Stimulated activated naive CD8-positive, alpha-beta T cell treated with anti-CD3 and anti-CD28 coated beads, Interleukin-15, Interleukin-2, amounts not matched to agents 100 ng/mL and 50 ng/mL, for 24 hours (primary cell): ENCODE results near the gene PTGDR2.
A peak's percentile ranks its signal among the peaks of the same experiment; 100 is the strongest.

Experiments
- H3K27ac Mint-ChIP-seq: one replicate; pipeline ENCODE4 v1.8.0; 2021; ENCODE audit warnings: mild to moderate bottlenecking, mixed read lengths
- H3K27me3 Mint-ChIP-seq: one replicate; pipeline ENCODE4 v1.8.0; 2021; ENCODE audit warnings: mixed read lengths
- H3K36me3 Mint-ChIP-seq: one replicate; pipeline ENCODE4 v1.8.0; 2021; ENCODE audit warnings: low read depth, mixed read lengths
- H3K4me1 Mint-ChIP-seq: one replicate; pipeline ENCODE4 v1.8.0; 2021; ENCODE audit warnings: low read depth, mixed read lengths
- H3K4me3 Mint-ChIP-seq: one replicate; pipeline ENCODE4 v1.8.0; 2021; ENCODE audit warnings: mild to moderate bottlenecking, mixed read lengths
- H3K9me3 Mint-ChIP-seq: one replicate; pipeline ENCODE4 v1.8.0; 2021; ENCODE audit warnings: mixed read lengths

The PTGDR2 gene

DNA sequence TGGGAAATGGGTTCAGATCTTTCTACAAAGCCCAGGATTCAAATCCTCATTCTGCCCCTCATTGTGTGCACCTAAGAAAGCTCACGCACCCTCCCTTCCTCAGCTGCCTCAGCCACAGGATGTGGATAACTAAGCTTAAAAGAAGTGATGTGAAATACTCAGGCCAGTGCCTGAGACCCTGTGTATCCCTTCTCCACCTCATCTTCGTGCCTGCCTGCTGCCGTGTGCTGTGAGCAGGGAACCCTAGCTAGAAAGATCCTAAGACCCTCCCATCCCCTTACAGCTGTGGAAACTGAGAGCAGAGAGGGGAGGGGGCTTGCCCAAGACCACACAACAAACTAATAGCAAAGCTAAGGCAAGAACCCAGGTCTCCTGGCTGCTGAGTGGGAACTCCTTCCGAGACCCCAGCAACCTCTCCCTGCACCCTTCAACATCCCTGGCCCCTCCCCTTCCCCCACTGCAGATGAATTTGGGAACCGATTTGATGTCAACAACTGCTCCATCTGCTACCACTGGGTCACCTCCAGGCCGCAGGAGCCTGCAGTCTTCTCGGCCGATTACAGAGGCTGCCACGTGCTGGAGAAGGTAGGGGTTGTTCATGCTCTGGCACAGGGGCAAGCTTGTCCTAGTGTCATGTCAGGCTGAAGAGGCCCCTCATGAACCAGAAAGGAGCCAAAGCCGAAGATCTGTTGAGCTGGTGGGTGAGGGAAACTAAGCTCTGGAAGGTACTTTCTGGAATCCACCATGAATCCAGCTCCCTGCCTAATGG is 13.1 kb upstream of the PTGDR2 start:
- Mint-ChIP-seq H3K27ac (no peak overlapping the region), H3K9me3 (no peaks in the 10 kb centered on the region), H3K4me3 (no peak overlapping the region), H3K27me3 (no peaks in the 10 kb centered on the region), H3K36me3 (no peaks in the 10 kb centered on the region), H3K4me1 (peaks cover 30% of the 10 kb centered on the region)

DNA sequence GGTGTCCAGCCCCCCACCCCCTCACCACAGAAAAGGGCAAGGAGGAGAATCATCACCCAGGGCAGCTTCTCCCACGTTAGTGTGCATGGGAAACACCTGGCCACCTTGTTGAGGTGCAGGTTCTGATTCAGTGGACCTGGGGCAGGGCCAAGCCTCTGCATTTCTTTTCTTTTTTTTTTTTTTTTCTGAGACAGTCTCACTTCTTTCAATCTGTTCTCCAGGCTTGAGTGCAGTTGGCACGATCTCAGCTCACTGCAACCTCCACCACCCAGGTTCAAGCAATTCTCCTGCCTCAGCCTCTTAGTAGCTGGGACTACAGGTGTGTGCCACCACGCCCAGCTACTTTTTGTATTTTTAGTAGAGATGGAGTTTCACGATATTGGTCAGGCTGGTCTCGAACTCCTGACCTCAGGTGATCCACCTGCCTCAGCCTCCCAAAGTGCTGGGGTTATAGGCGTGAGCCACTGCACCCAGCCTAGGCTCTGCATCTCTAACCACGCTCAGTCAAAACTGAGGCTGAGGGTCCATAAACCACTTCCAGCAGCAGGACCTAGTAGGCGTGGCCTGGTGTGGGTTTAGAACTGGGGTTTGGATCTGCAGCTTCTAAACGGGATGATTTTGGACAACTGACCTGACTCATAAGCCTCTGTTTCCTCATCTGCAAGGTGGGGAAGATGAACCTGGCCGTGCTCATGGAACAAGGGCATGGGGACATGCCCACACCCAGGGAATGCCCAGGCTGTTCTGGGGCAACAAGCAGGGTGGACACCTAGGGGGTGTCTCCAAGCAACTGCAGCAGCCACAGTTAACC is 12.3 kb upstream of the PTGDR2 start:
- H3K27ac Mint-ChIP-seq = no peak overlapping the region
- H3K9me3 Mint-ChIP-seq = no peaks in the 10 kb centered on the region
- no peaks in the 10 kb centered on the region for H3K36me3 Mint-ChIP-seq
- peaks cover 24% of the 10 kb centered on the region for H3K4me1 Mint-ChIP-seq
- H3K4me3 Mint-ChIP-seq = no peak overlapping the region
- H3K27me3 Mint-ChIP-seq = no peaks in the 10 kb centered on the region

DNA sequence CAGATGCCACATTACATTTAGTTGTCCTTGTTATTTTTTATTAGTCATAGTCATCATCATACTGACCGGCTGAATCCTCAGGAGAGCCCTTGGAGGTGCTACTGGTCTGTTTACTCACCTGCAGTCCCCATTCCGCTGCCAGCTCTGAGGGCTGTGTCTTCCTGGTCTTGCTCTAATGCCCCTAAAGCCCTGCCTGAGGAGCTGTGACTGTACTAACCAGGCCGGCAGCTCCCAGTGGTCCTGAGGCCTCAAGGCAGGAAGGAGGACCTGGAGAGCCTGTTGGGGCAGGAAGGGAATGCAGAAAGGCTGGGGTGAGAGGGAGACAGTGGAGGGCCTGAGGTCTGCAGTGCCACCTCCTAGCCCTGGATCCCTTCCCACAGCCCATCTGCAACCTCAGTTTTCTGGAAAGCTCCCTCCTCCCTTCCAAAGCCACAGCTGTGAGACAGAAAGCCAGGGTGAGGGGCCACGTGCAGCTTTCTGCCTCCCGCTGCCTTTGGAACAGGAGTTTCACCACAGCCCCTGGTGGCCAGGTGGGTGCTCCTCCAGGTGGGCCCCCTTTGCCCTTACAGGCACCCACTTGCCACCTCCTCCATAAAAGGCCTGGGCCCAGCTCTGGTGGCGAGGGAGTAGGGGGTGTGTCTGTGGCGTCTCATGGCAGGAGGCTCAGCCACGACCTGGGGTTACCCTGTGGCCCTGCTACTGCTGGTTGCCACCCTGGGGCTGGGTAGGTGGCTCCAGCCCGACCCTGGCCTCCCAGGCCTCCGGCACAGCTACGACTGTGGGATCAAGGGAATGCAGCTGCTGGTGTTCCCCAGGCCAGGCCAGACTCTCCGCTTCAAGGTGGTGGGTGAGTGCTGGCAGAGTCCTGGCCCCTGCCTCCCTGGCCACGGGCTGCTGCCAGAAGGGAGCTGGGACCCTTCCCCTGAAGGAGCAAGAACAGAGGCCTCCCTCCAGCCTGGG is 11.4 kb upstream of the PTGDR2 start, which contains the start of gene ZP1:
ZP1 (plus strand) TSS at position 632 of the 960 bp plus-strand sequence; CDS start at position 652, 20 bp downstream.
- Mint-ChIP-seq H3K36me3 (no peaks in the 10 kb centered on the region), H3K4me3 (no peak within 1 kb of the TSS), H3K9me3 (no peaks in the 10 kb centered on the region), H3K27ac (no peak within 1 kb of the TSS), H3K4me1 (peaks cover 20% of the 10 kb centered on the region), H3K27me3 (no peaks in the 10 kb centered on the region)

DNA sequence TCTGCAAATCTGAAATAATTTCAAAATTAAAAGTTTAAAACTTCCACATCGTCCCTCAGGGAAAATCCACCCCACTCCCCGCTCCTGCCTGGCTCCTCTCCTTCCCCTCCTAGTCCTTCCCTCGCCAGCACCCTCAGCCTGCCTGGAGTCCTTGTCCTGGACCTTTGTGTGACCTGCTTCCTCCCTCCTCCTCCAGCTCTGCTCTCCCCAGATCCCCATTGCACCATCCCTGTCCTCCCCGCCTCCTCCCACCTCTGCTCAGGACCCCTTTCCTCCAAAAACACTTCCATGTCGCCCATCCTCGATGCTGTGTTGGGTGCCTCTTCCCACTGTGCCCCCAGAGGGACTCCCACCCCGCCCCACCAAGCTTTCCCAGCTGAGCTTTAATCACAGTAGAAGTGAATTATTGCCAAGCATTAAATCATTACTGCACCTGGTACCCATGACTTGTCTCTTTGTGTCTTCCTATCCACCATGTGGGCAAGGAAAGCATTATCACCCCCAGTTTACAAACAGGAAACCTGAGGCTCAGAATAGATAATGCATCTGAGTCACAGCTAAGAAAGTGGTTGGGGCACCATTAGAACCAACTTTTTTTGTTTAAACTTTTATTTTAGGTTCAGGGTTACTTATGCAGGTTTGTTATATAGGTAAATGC is 9.2 kb upstream of the PTGDR2 start:
- H3K27ac Mint-ChIP-seq = no peak overlapping the region
- H3K9me3 Mint-ChIP-seq = no peaks in the 10 kb centered on the region
- H3K4me3 Mint-ChIP-seq = no peak overlapping the region
- no peaks in the 10 kb centered on the region for H3K36me3 Mint-ChIP-seq
- no peaks in the 10 kb centered on the region for H3K27me3 Mint-ChIP-seq
- H3K4me1 Mint-ChIP-seq = peaks cover 6% of the 10 kb centered on the region

DNA sequence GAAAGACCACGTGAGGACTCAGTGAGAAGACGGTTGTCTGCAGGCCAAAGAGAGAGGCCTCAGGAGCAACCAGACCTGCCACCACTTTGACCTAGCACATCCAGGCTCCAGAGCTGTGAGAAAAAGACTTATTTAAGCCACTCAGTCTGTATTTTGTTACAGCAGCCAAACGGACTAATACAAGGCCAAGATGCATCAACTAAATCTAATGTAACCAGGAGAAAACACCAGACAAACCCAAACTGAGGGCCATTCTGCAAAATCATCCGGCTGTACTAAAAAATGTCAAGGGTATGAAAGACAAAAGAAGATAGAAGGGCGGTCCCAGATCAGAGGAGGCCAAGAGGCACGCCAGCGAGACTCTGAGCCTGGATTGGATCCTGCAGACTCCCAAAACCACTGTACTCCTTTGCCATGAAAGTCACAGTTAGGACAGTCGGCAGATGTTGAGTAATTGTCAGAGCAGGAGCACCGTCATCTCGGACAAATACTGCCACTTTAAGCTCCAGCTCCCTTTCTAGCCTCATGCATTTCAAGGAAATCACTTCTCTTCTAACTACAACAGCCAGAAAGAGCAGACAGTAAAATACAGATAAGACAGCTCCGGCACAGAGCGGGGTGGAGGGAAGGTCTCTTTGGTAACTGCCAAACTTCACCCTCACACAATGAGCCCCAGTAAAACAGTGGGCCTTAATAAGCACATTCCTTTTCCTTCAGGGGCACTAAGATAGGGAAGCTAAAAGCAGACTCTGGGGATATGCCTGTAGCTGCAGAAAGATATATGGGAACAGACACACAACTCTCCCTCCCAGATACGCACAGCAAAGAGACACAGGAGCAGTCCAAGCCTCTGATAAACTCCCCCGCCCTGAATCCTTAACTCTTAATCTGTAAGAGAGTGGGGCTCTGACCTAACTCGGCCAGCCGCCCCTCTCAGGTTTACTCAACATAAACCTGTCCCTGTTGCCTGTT is 8.1 kb upstream of the PTGDR2 start:
- no peaks in the 10 kb centered on the region for H3K36me3 Mint-ChIP-seq
- no peaks in the 10 kb centered on the region for H3K9me3 Mint-ChIP-seq
- no peaks in the 10 kb centered on the region for H3K27me3 Mint-ChIP-seq
- H3K4me3 Mint-ChIP-seq = no peak overlapping the region
- peaks cover 11% of the 10 kb centered on the region for H3K4me1 Mint-ChIP-seq
- H3K27ac Mint-ChIP-seq = no peak overlapping the region

DNA sequence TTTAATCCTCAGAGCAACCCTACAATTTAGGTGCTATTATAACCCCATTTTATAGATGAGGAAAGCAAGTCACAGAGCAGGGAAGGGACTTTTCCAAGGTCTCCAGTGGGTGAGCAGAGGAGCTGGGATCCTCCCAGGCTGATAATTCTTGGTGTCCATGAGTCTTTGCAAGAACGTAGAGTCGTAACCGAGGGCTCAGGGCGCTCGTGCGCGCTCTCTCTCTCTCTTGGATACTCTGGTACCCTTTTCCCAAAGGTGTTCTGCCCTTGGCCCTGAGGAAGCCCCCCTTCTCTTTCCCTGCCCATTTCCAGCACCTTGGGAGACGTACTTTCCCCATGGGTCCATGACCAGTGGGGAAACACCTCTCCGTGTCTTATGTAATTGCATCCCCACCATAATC is 6.4 kb upstream of the PTGDR2 start:
- H3K9me3 Mint-ChIP-seq = no peaks in the 10 kb centered on the region
- no peak overlapping the region for H3K27ac Mint-ChIP-seq
- H3K4me1 Mint-ChIP-seq = peaks cover 20% of the 10 kb centered on the region
- H3K27me3 Mint-ChIP-seq = no peaks in the 10 kb centered on the region
- no peak overlapping the region for H3K4me3 Mint-ChIP-seq
- no peaks in the 10 kb centered on the region for H3K36me3 Mint-ChIP-seq

DNA sequence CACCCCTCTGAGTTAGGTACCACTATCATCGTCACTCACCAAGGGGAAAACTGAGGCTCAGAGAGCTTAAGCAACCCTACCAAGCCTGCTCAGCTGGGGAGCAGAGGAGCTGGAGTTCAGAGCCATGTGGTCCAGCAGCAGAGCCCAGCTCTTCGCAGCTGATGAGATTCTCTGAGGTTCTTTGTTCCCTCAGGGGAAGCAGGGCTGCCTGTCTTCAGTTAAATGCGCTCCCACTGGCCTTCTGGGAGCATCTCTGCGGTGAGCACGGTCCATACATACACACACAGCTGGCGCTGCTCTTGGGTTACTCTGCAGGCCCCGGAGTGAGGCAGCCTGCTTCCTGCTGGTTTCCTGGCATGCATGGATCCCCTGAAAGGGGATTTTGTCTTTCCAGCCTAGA is 5.2 kb upstream of the PTGDR2 start:
- H3K4me1 Mint-ChIP-seq = peaks cover 24% of the 10 kb centered on the region
- H3K4me3 Mint-ChIP-seq = no peak overlapping the region
- H3K9me3 Mint-ChIP-seq = no peaks in the 10 kb centered on the region
- H3K27ac Mint-ChIP-seq = no peak overlapping the region
- H3K36me3 Mint-ChIP-seq = no peaks in the 10 kb centered on the region
- no peaks in the 10 kb centered on the region for H3K27me3 Mint-ChIP-seq

DNA sequence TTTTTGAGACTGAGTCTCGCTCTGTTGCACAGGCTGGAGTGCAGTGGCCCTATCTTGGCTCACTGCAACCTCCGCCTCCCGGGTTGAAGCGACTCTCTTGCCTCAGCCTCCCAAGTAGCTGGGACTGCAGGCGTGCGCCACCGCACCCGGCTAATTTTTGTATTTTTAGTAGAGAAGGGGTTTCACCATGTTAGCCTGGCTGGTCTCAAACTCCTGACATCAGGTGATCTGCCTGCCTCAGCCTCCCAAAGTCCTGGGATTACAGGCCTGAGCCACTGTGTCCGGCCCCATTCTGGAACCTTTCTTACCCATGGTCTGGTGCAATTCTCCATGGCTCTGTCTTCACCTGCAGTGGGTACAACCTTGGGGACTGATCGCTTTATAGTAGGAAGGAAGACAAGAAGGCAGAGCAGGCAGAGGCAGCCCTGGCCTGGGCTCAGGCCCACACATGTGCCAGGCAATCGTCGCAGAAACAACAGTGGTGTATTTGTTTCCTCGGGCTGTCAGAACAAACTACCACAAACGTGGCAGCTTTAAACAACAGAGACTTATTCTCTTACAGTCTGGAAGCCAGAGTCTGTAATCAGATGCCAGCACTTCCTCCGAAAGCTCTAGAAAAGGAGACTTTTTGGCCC is 4.0 kb upstream of the PTGDR2 start:
- Mint-ChIP-seq H3K4me1 (peaks cover 24% of the 10 kb centered on the region), H3K27ac (no peak overlapping the region)

DNA sequence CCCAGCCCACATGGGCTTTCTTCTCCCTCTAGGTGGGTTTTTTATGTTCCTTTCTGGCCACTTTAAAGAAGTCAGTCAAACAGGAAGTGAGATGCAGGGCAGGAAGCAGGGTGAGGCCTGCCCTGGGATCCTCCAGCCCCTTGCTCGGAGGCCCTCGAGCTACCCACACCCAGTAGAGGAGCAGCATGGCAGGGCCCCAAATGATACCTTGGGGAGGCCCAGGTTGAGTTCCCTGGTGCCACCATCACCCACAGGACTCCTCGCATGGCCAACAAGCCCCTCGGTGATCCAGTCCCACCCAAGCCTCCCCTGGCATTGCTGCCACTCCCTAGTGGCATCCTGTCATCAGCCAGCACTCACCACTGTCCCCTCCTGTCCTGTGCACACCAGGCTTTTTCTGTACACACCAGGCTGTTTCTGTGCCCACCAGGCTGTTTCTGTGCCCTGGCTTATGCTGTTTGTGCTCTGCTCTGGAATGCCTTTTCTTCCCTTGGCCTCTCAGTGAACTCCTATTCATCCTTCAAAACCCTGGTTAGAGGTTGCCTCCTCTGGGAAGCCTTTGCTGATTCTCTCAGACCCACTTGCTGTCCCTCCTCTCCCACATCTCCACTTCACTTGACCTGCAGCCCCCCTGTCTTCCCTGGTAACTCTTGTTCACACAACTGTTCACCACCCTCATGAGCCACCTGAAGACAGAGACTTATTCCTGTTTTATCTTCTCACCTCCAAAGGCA is 3.1 kb upstream of the PTGDR2 start:
- H3K4me1 Mint-ChIP-seq = peaks cover 24% of the 10 kb centered on the region
- H3K36me3 Mint-ChIP-seq = peaks cover under 1% of the 10 kb centered on the region

More for the DNA sequence above, 4.0 kb upstream of the PTGDR2 start:
- no peaks in the 10 kb centered on the region for H3K9me3 Mint-ChIP-seq
- H3K27me3 Mint-ChIP-seq = no peaks in the 10 kb centered on the region
- H3K4me3 Mint-ChIP-seq = no peak overlapping the region
- no peaks in the 10 kb centered on the region for H3K36me3 Mint-ChIP-seq

DNA sequence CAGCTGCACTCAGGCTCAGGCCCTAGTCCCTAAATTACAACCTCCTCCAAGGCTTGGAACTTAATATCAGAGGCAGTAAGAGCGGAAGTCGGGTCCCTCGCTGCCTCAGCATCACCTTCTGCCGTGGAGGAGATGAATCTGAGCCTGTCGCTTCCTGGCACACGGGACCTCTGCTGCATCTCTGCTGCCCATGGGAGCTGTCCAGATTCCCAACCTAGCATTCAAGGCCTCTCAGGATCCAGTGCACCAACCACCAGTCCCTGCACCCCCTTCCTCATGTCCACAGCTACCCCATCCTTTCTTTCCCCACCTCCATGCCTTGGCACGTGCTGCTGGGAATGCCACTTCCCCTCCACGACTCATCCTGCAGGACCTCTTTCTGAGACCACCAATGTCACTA is 2.5 kb upstream of the PTGDR2 start:
- Mint-ChIP-seq H3K27ac (peak overlapping the region; percentile 28), H3K4me3 (no peak overlapping the region), H3K4me1 (peaks cover 24% of the 10 kb centered on the region), H3K36me3 (peaks cover 7% of the 10 kb centered on the region), H3K9me3 (no peaks in the 10 kb centered on the region), H3K27me3 (no peaks in the 10 kb centered on the region)

More for the DNA sequence above, 3.1 kb upstream of the PTGDR2 start:
- no peak overlapping the region for H3K4me3 Mint-ChIP-seq
- no peaks in the 10 kb centered on the region for H3K9me3 Mint-ChIP-seq
- H3K27me3 Mint-ChIP-seq = no peaks in the 10 kb centered on the region
- peak overlapping the region; percentile 28 for H3K27ac Mint-ChIP-seq

DNA sequence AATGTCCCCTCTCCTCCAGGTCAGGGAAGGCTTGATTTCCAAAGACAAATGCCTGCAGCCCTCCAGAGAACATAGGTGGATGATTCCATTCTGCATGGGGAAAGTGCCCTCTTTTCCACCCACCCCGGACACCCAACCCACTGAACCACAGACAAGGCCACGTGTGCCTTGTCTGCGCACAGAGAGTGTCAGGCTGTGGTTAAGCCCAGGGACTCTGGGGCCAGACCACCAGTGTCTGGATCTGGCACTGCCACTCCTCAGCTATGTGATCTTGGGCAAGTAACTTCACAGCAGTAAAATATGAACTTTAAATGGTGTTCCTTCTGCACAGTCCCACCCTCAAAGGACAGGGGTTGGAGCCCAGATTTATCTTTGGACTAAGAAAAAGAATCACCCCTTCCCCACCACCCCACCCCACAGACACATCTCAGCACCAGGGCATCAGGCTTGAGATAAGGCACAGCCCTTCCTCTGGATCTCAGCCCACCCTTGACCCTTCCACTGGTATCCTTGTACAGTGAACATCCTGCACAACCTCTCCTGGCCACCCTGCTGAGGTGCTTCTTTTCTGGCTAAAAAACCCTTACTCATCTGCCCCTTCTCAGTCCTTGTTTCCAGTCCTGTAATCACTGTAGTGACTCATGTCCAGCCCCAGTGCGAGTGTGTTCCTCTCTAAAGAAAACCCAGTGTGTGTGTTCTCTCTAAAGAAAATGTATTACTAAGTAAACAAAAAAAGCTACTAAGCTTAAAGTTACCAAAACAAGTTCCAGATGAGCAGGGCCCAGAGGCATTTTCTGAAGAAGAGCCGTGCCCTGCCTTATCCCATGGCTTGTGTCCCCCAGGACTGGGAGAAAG is 1.9 kb upstream of the PTGDR2 start:
- H3K36me3 Mint-ChIP-seq = peaks cover 10% of the 10 kb centered on the region
- H3K4me1 Mint-ChIP-seq = peaks cover 24% of the 10 kb centered on the region
- H3K27me3 Mint-ChIP-seq = no peaks in the 10 kb centered on the region
- H3K9me3 Mint-ChIP-seq = no peaks in the 10 kb centered on the region
- H3K27ac Mint-ChIP-seq = peak overlapping the region; percentile 7
- no peak overlapping the region for H3K4me3 Mint-ChIP-seq
